CD4-positive, alpha-beta memory T cell (primary cell): ENCODE data around the gene PPAT. TPM values are rescaled to one million over a fixed set of nuclear protein-coding genes. Genes with fewer than 3 reads are reported as not detected.

ENCODE experiments used
- CTCF ChIA-PET: fragments of 350-600 bp; sonication (Branson Sonifier 250); formaldehyde crosslinking; loops from one replicate; lab custom pipeline; 2021; ENCODE audit warnings: inconsistent platforms; ENCODE audit not compliant: partially characterized antibody; lab: Charles Lee
- POLR2A ChIA-PET: fragments of 350-600 bp; sonication (Branson Sonifier 250); formaldehyde crosslinking; loops from one replicate; lab custom pipeline; 2021; ENCODE audit not compliant: partially characterized antibody; lab: Charles Lee
- DNase-seq, 5 donors: peaks; one replicate each; pipeline versions ENCODE4 v3.0.0 to v3.0.0-alpha.2; 2020 to 2022; ENCODE audit warnings: mixed read lengths in 1 of 5
- H3K27ac ChIP-seq: one replicate; pipeline ENCODE4 v1.7.0; 2013; ENCODE audit warnings: low read depth, low read length
- H3K27me3 ChIP-seq: 2 replicates; pipeline ENCODE4 v1.7.0; 2013; ENCODE audit warnings: mild to moderate bottlenecking, low read length, moderate library complexity; ENCODE audit not compliant: insufficient read depth
- H3K36me3 ChIP-seq: 2 replicates; pipeline ENCODE4 v1.7.0; 2013; ENCODE audit warnings: mild to moderate bottlenecking, low read length, moderate library complexity; ENCODE audit not compliant: insufficient read depth
- H3K4me1 ChIP-seq: 2 replicates; pipeline ENCODE4 v1.7.0; 2013; ENCODE audit warnings: mild to moderate bottlenecking, low read length, moderate library complexity; ENCODE audit not compliant: insufficient read depth
- H3K4me3 ChIP-seq, 2 donors: one replicate each; pipeline ENCODE4 v1.7.0; 2013; ENCODE audit warnings: low read length in 2 of 2, mild to moderate bottlenecking in 1 of 2
- H3K9me3 ChIP-seq, 2 donors: one replicate each; pipeline ENCODE4 v1.7.0; 2013; ENCODE audit warnings: low read length in 2 of 2, control low read depth in 1 of 2; ENCODE audit not compliant: control insufficient read depth in 1 of 2
- H3K27ac Mint-ChIP-seq, 7 donors: one replicate each; pipeline ENCODE4 v1.8.0; 2020 to 2021; ENCODE audit warnings: mixed read lengths in 7 of 7, mild to moderate bottlenecking in 6 of 7, inconsistent platforms in 3 of 7, moderate library complexity in 3 of 7
- H3K27me3 Mint-ChIP-seq, 2 donors: one replicate each; pipeline ENCODE4 v1.8.0; 2020 to 2021; ENCODE audit warnings: mixed read lengths in 2 of 2
- H3K36me3 Mint-ChIP-seq, 2 donors: one replicate each; pipeline ENCODE4 v1.8.0; 2020 to 2021; ENCODE audit warnings: mixed read lengths in 2 of 2, inconsistent platforms in 1 of 2, mild to moderate bottlenecking in 1 of 2
- H3K4me1 Mint-ChIP-seq, 4 donors: one replicate each; pipeline ENCODE4 v1.8.0; 2020 to 2021; ENCODE audit warnings: mixed read lengths in 4 of 4, mild to moderate bottlenecking in 1 of 4
- H3K4me3 Mint-ChIP-seq, 8 donors: one replicate each; pipeline ENCODE4 v1.8.0; 2020 to 2021; ENCODE audit warnings: mixed read lengths in 8 of 8, mild to moderate bottlenecking in 7 of 8, moderate library complexity in 6 of 8, inconsistent platforms in 3 of 8
- H3K9me3 Mint-ChIP-seq, 8 donors: one replicate each; pipeline ENCODE4 v1.8.0; 2020 to 2021; ENCODE audit warnings: mixed read lengths in 8 of 8, mild to moderate bottlenecking in 5 of 8, inconsistent platforms in 3 of 8, moderate library complexity in 1 of 8
- intact Hi-C: fragments of 100-400 bp; cut with micrococcal nuclease; formaldehyde crosslinking; loops from one replicate; pipeline ENCODE4 v1.15.1; 2023
- polyA plus RNA-seq, 2 donors: library from polyadenylated mRNA; unstranded; fragments of 300-500 nt; fragmentation: Illumina TruSeq; gene quantifications; one replicate each; pipeline ENCODE4 v1.2.3, GENCODE V29; 2021
- total RNA-seq, 2 experiments: library from RNA; stranded (reverse); gene quantifications; one replicate each; pipeline ENCODE4 v1.2.3, GENCODE V29; 2021

Gene PPAT
- 10 to 100 TPM; 15.1 to 15.7 TPM for total RNA-seq
- 10 to 100 TPM in 1 of 2 donors, 1 to 10 TPM in 1; 7.0 to 11.6 TPM for polyA plus RNA-seq

DNA sequence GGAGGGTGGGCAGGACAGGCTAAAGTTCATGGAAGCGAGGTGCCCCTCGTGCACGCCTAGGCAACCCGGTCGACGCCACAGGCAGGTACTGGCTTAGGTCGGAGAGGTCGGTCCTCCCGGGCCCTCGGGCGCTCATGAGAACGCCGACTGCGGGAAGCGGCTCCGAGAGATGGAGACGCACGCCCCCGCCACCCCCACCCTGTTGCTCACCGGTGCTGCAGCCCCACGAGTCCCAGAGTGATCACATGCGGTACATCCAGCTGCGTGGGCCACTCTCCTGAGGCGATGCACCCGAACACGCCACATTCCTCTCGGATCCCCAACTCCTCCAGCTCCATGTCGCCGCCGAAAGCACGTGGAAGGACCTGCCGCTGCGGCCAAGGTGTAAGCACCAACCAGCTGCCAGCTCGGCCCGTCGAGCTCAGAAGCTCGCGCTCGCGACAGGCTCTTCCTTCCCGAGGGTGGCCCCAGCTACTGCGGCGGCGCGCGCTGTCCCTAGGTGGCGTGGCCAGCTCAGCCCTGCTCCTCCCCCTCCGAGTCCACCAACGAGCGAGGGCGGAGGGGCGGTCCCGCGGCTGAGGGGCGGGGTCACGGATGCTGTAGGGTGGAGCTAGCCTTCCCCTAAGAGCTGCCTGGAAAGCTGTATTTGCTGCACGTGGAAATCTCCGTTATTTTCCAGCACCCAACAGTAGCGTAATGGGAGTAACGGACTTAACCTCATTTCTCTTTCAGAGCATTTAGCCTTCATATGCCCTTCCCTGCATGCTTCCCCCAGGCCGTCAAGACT, at the start of gene PPAT:
Gene PPAT (minus strand): TSS at position 476 of the 787 bp plus-strand sequence. CDS start 138 bp downstream, at position 338.
- H3K27ac ChIP-seq, result peak within 1 kb of the TSS; percentile 61
- CTCF ChIA-PET, result interaction anchor here (0.6 to 6.4 kb wide), 20 partner anchors 10 to 557 kb away, joined by 3 to 81 read pairs (median 7); partner anchors contain the start of genes AASDH, NOA1, POLR2B and SRP72

GRCh38 chr4:56480691-56481090, 45.3 kb upstream of the PPAT start:
- Histone ChIP-seq H3K36me3 (peaks cover 41% of the 10 kb centered on the region), H3K9me3 (no peaks in the 10 kb centered on the region), H3K4me1 (no peaks in the 10 kb centered on the region), H3K4me3 (no peak overlapping the region), H3K27me3 (no peaks in the 10 kb centered on the region), H3K27ac (no peak overlapping the region)
- no peak overlapping the region for H3K4me3 Mint-ChIP-seq
- no peak for DNase-seq
- H3K9me3 Mint-ChIP-seq, result no peaks in the 10 kb centered on the region
- H3K36me3 Mint-ChIP-seq, result peaks cover 52 to 73% of the 10 kb centered on the region in 2 donors
- intact Hi-C loops, result no loop called here
- no peaks in the 10 kb centered on the region for H3K4me1 Mint-ChIP-seq
- ChIA-PET CTCF (no interaction called here), POLR2A (no interaction called here)
- H3K27me3 Mint-ChIP-seq, result no peaks in the 10 kb centered on the region
- no peak overlapping the region for H3K27ac Mint-ChIP-seq

More for the DNA sequence above, at the start of gene PPAT:
- Histone ChIP-seq H3K4me1 (peaks cover 26% of the 10 kb centered on the region), H3K9me3 (no peaks in the 10 kb centered on the region), H3K27me3 (no peaks in the 10 kb centered on the region), H3K4me3 (peak within 1 kb of the TSS; percentile 76 to 82), H3K36me3 (no peaks in the 10 kb centered on the region)
- Mint-ChIP-seq H3K27ac (peak within 1 kb of the TSS; percentile 87 to 98 (median 96)), H3K27me3 (peaks cover 0 to 2% of the 10 kb centered on the region in 2 donors), H3K4me1 (peaks cover 23 to 62% (median 39%) of the 10 kb centered on the region in 4 donors), H3K36me3 (peaks cover 0 to 13% of the 10 kb centered on the region in 2 donors), H3K9me3 (peaks cover 0 to 4% (median 0%) of the 10 kb centered on the region in 8 donors), H3K4me3 (peak within 1 kb of the TSS; percentile 90 to 99 (median 94))
- intact Hi-C loops, result loop anchor here (1.0 to 5.0 kb wide), 7 partner anchors 95 to 1040 kb away; partner anchors contain the start of genes CLOCK, EXOC1, NOA1 and REST
- POLR2A ChIA-PET, result interaction anchor here (0.6 to 5.0 kb wide), 22 partner anchors 9 to 1040 kb away, joined by 3 to 93 read pairs (median 14); partner anchors contain the start of genes AASDH, CEP135, NOA1 and POLR2B
- DNase-seq, result peak; percentile 98 to 99 (median 99)

- no peaks in the 10 kb centered on the region for H3K9me3 ChIP-seq
- no peak overlapping the region for H3K4me3 ChIP-seq
- no peak for DNase-seq
- no peaks in the 10 kb centered on the region for H3K27me3 Mint-ChIP-seq
- H3K4me1 ChIP-seq, result no peaks in the 10 kb centered on the region
- no peaks in the 10 kb centered on the region for H3K27me3 ChIP-seq
- peaks cover 53% of the 10 kb centered on the region for H3K36me3 ChIP-seq
- H3K9me3 Mint-ChIP-seq, result no peaks in the 10 kb centered on the region
- peak overlapping the region in 1 of 8 donors; percentile 52 for H3K4me3 Mint-ChIP-seq
- peaks cover 53 to 75% of the 10 kb centered on the region in 2 donors for H3K36me3 Mint-ChIP-seq
- no peak overlapping the region for H3K27ac ChIP-seq
- intact Hi-C loops, result no loop called here
- no peak overlapping the region for H3K27ac Mint-ChIP-seq
- ChIA-PET CTCF (no interaction called here), POLR2A (no interaction called here)
- H3K4me1 Mint-ChIP-seq, result peaks cover 0 to 4% (median 0%) of the 10 kb centered on the region in 4 donors
Measured at GRCh38 chr4:56477192-56477702, 41.8 kb upstream of the PPAT start.

GRCh38 chr4:56475917-56476316, 40.5 kb upstream of the PPAT start:
- H3K4me3 ChIP-seq, result no peak overlapping the region
- Mint-ChIP-seq H3K9me3 (no peaks in the 10 kb centered on the region), H3K4me1 (peaks cover 0 to 4% (median under 1%) of the 10 kb centered on the region in 4 donors), H3K4me3 (no peak overlapping the region), H3K27me3 (no peaks in the 10 kb centered on the region), H3K36me3 (peaks cover 56 to 83% of the 10 kb centered on the region in 2 donors), H3K27ac (peak overlapping the region in 1 of 7 donors; percentile 29)
- peaks cover 63% of the 10 kb centered on the region for H3K36me3 ChIP-seq
- no peaks in the 10 kb centered on the region for H3K27me3 ChIP-seq
- DNase-seq, result no peak
- intact Hi-C loops, result no loop called here
- CTCF ChIA-PET, result no interaction called here
- no peaks in the 10 kb centered on the region for H3K9me3 ChIP-seq
- POLR2A ChIA-PET, result no interaction called here
- H3K27ac ChIP-seq, result no peak overlapping the region
- H3K4me1 ChIP-seq, result no peaks in the 10 kb centered on the region

GRCh38 chr4:56469489-56470210, 34.2 kb upstream of the PPAT start:
- no peak overlapping the region for H3K27ac ChIP-seq
- H3K27ac Mint-ChIP-seq, result peak overlapping the region in 5 of 7 donors; percentile 9 to 83 (median 13)
- H3K27me3 ChIP-seq, result no peaks in the 10 kb centered on the region
- peaks cover 29% of the 10 kb centered on the region for H3K36me3 ChIP-seq
- no peak for DNase-seq
- peaks cover 20 to 60% of the 10 kb centered on the region in 2 donors for H3K36me3 Mint-ChIP-seq
- ChIA-PET CTCF (interaction anchor here (1.0 to 2.7 kb wide), 3 partner anchors 33 to 48 kb away, joined by 3 to 25 read pairs (median 6); partner anchors contain the start of genes PAICS and PPAT), POLR2A (interaction anchor here (2.1 to 5.9 kb wide), 2 partner anchors 34 to 83 kb away, joined by 15 to 76 read pairs; partner anchors contain the start of genes AASDH, PAICS and PPAT)
- intact Hi-C loops, result loop anchor here (5.0 kb wide), 1 partner anchor 33 kb away; no protein-coding TSS in a partner anchor
- H3K27me3 Mint-ChIP-seq, result no peaks in the 10 kb centered on the region
- peaks cover 44% of the 10 kb centered on the region for H3K4me1 ChIP-seq
- peaks cover 34 to 58% (median 45%) of the 10 kb centered on the region in 4 donors for H3K4me1 Mint-ChIP-seq
- no peaks in the 10 kb centered on the region for H3K9me3 Mint-ChIP-seq
- no peak overlapping the region for H3K4me3 ChIP-seq
- no peaks in the 10 kb centered on the region for H3K9me3 ChIP-seq
- H3K4me3 Mint-ChIP-seq, result peak overlapping the region in 6 of 8 donors; percentile 49 to 99 (median 64)

DNA sequence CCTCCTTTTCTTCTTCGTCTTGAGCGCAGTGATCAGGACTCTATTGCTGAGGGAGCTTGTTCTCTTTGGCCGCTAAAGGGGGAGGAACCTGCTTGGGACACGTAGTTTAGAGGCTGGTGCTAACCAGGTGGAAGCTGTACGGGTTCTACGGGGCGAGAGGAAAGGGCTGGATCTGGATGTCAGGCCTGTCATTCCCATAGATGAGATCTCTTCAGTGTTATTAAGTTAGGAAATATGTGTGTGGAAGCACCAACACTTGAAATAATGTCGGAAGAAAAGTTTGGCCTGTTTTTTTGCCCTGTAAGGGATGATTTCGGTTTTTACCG, 32.6 kb upstream of the PPAT start:
- DNase-seq, result peak in 1 of 5 donors; percentile 38
- no peaks in the 10 kb centered on the region for H3K9me3 Mint-ChIP-seq
- Histone ChIP-seq H3K4me3 (peak overlapping the region; percentile 93 to 98), H3K9me3 (no peaks in the 10 kb centered on the region), H3K27me3 (no peaks in the 10 kb centered on the region), H3K36me3 (peaks cover 16% of the 10 kb centered on the region), H3K27ac (peak overlapping the region; percentile 90), H3K4me1 (peaks cover 50% of the 10 kb centered on the region)
- peaks cover 39 to 64% (median 50%) of the 10 kb centered on the region in 4 donors for H3K4me1 Mint-ChIP-seq
- peak overlapping the region; percentile 93 to 99 (median 95) for H3K27ac Mint-ChIP-seq
- intact Hi-C loops, result loop anchor here (1.0 to 5.0 kb wide), 2 partner anchors 34 to 439 kb away; partner anchors contain the start of gene REST
- no peaks in the 10 kb centered on the region for H3K27me3 Mint-ChIP-seq
- H3K36me3 Mint-ChIP-seq, result peaks cover 11 to 49% of the 10 kb centered on the region in 2 donors
- POLR2A ChIA-PET, result interaction anchor here (0.8 to 5.9 kb wide), 7 partner anchors 11 to 510 kb away, joined by 3 to 76 read pairs (median 4); partner anchors contain the start of genes AASDH, PAICS, POLR2B and PPAT
- CTCF ChIA-PET, result interaction anchor here (0.9 to 2.7 kb wide), 7 partner anchors 31 to 528 kb away, joined by 3 to 25 read pairs (median 3); partner anchors contain the start of genes CEP135, PAICS and PPAT
- H3K4me3 Mint-ChIP-seq, result peak overlapping the region; percentile 94 to 100 (median 98)
